GM21526 (cell line): ENCODE measurements around the gene FAM234B.

Source experiments
- ATAC-seq: cut with Tn5 transposase; IDR thresholded peaks from one replicate; pipeline ENCODE4 v1.9.1; 2021; ENCODE audit warnings: moderate library complexity; ENCODE audit not compliant: unreplicated experiment, low FRiP score

The FAM234B gene

DNA sequence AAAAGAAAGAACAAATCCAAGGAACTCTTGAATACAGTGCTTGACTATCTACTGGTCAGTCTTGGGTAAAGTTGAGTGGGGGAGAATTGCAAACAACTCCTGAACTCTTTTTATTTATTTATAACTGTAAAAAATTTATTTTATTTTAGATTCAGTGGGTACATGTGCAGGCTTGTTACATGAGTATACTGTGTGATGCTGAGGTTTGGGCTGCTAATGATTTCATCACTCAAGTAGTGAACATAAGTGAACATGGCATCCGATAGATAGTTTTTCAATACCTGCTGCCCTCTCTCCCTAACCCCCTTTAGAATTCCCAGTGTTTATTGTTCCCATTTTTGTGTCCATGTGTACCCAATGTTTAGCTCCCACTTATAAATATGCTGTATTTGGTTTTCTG is 62.5 kb downstream of the FAM234B start:
- ATAC-seq, result no peak

DNA sequence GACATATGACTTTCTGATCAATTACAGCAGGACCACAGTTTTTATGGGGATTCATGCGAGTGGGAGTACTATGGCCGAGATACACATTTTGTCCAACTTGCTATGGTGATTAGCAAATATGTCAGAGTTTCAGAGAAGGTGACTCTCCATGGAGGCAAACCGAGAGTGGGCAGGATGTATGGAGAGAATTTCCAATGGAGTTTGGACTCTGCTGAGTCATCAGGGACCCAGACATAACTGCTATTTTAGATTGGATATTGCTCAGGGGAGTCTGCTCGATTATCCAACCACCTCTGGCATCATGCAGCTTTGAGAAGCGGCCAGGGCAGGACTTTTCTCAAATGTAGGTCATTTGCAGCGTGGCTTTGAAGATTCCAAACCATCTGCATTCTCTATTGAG is 68.8 kb downstream of the FAM234B start:
- no peak for ATAC-seq

DNA sequence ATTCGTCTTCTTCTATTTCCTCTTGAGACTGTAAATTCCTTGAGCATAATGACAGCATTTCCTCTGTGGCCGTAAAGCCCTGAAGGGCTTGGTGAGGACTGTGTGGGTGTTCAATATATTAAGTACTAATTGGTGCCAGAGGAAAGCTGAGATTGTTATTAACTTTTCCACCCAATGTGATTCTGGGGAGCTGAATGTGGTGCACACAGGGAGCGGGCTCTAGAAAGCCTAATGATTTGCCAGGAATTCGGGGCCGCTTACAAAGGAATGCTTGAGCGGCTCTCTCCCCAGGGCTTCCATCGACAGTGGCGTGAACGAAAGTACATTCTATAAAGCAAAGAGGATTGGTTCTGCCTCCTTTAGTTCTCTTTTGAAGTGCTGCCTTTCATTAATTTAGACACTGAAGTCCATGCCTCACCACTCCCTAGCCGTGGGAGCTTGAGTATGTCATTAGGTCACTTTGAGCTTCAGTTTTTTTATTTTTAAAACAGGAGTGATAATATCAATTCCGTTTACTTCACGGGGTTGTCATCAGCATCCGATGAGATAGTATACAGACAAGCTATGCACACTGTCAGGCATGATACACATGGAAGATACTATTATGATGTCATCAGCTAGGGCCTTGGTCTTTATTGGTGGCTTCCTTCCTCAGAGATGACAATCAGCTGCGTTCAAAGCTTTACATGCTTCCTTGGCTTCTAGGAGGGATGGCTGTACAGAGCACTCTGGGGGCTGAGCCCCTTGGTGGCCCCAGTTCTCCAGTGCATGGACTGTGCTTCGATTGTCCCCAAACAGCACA is 70.3 kb downstream of the FAM234B start:
- no peak for ATAC-seq

DNA sequence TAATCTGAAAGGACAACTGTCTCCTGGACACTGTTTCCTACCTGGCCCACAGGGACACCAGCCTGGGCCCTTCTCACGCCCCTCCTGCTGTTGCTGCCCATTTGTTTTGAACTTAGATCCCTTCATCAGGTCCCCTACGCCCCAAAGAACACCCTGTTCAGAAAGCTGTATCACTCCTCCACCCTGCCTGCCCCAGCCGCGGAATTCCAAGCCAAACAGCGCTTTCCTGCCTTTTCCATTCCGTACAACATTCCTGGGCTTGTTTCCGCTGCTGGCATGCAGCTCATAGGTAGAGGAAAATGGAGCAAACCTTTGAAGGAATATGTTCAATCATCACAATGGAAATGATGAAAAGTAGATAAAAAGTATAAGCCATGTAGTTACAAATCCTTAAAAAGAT is 72.1 kb downstream of the FAM234B start:
- no peak for ATAC-seq

DNA sequence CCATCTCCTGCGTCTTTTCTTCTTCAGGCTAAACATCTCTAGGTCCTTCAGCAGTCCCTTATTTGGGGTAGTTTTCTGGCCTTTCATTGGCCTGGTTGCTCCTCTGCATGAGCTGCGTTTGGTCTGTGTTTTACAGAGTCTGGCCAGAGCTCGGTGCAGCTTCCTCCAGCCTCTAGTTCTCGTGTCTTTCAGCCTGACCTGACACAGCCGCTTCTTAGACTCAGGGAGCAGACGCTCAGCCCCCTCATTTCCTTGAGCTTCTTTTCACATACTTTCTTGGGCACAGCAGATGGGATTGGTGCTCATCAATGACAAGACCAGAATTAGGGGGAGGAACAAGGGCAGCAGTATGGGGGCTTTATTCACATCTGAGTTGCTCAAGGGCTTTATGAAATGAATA is 72.8 kb downstream of the FAM234B start:
- ATAC-seq, result no peak

DNA sequence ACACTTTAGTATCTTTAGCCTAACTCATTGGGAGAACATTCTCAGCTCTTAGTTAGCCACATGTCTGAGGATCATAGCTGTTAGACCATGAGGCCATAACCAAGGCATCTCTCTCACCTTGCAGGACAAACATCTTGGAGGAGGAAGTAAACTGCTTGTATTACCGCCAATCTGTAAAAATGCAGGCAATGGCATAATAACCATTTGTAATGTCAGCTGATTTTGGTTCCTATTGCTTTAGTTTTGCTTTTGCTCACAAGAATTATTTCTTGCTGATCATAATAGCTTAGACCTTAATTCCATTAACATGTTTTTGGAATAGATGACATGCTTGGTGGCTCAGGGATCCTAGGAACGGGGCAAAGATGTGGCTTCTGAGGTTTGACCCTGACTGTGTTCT is 75.6 kb downstream of the FAM234B start:
- no peak for ATAC-seq

DNA sequence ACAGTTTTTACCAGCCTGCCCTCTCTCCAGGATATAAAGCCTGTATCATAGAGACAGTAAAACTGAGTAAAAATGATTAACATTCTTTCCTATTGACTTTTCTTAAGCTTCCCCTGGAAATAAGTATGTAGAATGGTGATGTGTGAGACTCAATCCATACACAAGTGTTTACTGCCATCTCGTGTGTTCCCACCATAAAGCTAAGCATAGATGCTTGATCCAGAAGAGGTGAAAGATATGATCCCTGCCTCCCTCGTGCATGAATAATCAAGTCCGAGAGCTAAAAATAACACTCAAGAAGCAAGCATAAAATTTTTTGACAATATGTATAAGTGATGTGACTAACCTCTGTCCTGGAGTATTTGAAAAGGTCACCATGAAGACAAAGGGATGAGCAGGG is 76.2 kb downstream of the FAM234B start:
- no peak for ATAC-seq

DNA sequence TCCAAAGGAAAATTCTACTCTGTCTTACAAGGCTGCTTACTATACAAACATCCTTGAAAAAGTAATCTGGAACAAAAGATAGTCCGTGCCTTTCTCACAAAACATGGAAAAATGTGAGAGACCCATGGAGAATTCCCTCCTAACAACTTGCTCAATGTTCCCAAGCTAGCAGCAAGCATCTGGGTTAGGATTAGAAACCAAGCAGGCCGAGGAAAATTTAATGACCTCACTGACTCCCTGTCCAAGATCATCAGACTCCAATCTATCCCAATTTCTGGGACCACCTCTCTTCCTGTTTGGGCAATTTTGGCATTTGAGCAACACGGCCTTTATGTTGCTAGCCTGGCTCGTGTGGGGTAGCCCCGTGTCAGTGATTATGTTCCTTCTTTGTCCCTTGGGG is 77.4 kb downstream of the FAM234B start:
- ATAC-seq, result no peak

DNA sequence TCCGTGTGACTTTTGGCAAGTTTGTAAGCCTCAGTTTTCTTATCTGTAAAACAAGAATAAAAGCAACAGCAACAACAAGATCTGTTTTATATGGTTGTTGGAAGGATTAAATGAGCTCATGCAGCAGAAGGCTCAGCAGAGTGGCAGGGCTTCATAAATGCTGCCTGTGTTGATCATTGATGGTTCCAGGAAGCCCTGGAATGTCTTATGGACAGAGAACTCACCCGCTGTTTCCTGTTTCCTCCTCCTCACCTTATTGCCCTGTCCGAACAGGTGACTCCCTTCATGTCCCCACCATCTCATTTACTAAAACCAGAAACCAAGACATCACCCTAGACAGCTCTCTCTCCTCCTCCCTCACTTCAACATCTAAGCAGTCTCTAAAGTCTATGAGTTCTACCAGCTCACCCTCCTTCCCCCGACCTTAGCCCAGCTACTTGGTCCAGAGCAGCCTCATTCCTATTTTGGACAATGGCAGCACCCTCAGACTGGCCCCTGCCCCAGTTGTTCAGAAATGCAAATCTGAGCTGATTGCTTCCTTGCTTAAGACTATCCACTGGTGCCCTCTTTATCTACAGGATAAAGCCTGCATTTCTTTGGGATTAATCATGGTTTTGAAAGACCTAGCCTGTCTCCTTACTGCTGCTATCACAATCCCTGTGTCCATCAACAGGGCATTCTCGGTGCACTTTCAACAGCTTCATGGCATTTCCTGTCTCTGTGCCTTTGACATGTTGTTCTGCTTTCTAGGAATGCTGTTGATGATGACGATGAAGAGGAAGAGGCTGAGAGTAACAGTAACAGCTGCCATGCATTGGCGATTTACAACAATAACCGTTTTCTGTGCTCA is 80.7 kb downstream of the FAM234B start:
- ATAC-seq, result no peak

DNA sequence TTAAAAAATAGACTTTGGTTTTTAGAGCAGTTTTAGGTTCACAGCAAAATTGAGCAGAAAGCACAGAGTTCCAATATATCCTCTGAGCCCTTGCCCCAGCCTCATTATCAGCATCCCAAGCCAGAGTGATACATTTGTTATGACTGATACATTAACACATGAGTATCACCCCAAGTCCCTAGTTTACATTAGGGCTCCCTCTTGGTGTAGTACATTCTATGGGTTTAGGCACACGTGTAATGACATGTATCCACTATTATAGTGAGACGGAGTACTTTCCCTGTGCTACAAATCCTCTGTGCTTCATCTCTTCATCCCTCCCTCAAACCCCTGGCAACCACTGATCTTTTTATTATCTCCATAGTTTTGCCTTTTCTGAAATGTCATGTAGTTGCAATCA is 81.8 kb downstream of the FAM234B start:
- no peak for ATAC-seq

DNA sequence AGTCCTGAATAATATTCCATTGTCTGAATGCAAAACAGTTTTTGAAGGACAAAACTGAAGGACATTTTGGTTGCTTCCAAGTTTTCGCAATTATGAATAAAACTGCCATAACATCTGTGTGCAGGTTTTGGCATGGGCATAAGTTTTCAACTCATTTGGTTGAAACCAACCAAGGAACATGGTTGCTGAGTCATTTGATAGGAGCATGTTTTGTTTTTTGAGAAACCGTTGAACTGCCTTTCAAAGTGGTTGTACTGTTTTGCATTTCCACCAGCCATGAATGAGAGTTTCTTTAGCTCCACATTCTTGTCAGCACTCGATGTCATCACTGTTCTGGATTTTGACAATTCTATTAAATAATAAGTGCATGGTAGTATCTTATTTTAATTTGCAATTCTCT is 82.3 kb downstream of the FAM234B start:
- no peak for ATAC-seq

DNA sequence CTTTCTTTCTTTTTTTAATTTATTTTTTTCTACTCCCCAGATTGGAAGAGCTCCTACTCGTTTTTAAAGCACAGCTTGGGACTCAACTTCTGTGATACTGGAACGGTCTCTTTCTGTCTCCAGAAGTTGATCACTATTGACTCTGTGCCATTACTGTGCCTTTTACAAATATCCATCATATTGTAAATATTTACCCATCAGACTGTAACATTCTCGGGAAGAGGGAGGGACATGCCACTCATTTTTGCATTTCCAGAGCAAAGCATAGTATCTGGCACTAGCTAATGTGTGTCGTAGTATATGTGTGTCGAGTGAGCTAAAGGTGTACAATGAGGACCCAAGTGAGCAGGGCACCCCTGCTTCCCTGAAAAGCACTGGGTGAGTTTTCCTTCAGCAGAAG is 83.3 kb downstream of the FAM234B start:
- no peak for ATAC-seq

DNA sequence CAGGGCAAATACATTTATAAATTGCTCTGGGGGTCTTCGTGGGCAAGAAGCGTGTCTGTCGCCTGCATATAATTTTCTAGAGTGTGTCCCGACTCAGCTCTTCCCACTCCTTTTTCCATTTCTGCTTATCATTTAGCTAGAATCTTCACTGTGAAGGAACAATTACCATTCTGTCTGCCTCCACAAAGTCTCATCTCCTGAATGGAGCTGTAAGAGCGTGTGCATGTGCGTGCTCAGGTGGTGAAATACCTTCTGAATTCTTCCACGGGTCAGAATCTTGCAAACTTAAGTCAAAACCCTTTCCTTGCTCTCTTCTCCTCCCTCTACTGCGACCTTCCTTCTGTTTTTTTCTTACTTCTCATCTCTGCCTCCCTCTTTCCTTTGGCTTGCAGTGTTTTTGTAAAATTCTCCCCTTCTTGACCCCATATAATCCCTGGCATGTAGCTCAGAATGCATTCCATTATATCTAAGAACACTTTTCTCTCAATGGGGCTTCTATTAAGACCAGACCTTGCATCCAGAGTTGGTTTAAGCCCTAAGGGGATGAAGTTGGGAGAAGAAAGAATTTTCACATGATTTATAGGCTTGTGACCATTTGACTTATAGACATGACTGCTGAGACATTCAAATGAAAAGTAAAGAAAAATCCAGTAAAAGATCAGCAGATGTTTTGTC is 84.2 kb downstream of the FAM234B start:
- no peak for ATAC-seq

DNA sequence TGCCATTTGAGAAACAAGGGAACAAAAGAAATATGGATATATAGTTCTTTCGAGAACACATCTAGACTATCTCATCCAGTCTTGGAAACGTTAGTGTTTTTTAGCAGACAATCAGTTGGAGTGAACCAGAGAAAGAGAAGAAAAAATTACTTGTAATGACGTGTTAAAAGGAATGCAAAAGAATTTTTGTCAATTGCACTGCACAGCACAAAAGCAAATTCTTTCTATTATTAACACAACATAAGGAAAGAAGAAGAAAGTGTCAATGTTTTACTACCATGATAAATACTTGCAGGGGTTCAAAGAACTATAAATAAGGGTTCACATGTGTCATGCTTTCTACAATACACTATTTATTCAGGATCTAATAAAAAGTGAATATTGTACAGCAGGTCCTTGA is 86.8 kb downstream of the FAM234B start:
- ATAC-seq, result no peak
